ENCODE measurements around the gene CPE.

DNA sequence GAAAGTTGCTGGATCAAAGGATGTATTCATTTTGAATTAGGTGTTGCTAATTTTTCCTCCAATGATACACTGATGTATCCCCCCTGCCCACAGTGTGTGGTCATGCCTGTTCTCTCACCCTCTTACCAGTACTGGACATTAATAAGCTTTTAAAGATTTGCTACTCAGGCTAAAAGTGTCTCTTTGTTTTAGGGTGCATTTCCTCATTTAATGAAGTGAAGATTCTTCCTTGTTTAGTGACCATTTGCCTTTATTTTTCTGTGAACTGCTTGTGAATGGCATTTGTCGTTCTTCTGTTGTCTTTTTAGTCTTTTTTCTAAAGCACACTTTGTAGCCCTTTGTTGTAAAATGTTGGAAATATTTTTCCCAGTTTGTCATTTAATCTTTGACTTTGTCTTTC, 46.3 kb upstream of the CPE start:
- TF ChIP-seq POLR2A (IDR thresholded peaks at IDR 0.05) = no peak
- TF ChIP-seq CTCF (IDR thresholded peaks at IDR 0.05) = no peak
- no peak for TF ChIP-seq POLR2AphosphoS5 (IDR thresholded peaks at IDR 0.05; ENCODE audit: insufficient read depth in 1 of 2, low read depth in 1 of 2)

Data from vagina (tissue), 2 donors.